CD4-positive, alpha-beta T cell treated with Interleukin-17A for 4 hours (primary cell): ENCODE measurements around the gene WWOX.
"Not testable (repeated sequence)": the region's sequence is repeated elsewhere in the genome, so short reads cannot be mapped to it uniquely, and the experiment has no call there.

ENCODE experiments used
- DNase-seq: peaks from one replicate; pipeline ENCODE4 v3.0.0-alpha.2; 2020; ENCODE audit warnings: mixed read lengths

The WWOX gene

DNA sequence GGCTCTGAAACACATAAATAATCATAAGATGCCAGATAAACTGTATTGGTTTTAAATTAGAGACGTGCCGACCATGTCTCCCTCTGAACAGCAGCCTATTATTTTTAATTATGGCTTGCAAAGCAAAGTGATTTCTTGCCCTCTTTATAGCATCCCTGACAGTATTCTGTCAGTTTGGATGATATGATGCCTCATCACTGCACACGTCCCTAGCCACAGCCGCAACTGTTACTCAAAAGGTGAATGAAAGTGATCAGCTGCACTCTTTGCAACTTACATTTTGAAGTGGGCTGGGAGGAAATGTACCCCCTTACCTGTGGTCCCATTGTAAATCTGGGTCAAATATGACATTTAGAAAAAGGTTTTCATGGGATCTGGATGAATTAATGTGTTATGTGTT is 1111.2 kb downstream of the WWOX start:
- no peak for DNase-seq

DNA sequence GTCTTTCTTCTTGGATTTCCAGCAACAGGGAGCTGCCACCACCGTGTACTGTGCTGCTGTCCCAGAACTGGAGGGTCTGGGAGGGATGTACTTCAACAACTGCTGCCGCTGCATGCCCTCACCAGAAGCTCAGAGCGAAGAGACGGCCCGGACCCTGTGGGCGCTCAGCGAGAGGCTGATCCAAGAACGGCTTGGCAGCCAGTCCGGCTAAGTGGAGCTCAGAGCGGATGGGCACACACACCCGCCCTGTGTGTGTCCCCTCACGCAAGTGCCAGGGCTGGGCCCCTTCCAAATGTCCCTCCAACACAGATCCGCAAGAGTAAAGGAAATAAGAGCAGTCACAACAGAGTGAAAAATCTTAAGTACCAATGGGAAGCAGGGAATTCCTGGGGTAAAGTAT is 1112.1 kb downstream of the WWOX start:
- no peak for DNase-seq

DNA sequence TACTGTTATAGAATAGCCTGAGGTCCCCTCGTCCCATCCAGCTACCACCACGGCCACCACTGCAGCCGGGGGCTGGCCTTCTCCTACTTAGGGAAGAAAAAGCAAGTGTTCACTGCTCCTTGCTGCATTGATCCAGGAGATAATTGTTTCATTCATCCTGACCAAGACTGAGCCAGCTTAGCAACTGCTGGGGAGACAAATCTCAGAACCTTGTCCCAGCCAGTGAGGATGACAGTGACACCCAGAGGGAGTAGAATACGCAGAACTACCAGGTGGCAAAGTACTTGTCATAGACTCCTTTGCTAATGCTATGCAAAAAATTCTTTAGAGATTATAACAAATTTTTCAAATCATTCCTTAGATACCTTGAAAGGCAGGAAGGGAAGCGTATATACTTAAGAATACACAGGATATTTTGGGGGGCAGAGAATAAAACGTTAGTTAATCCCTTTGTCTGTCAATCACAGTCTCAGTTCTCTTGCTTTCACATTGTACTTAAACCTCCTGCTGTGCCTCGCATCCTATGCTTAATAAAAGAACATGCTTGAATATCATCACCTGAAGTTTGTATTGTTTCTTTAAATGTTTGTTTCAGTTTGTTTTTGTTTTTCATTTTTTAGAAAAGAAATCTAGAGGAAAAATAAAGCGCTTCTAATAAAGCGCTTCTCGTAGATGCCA is 1112.8 kb downstream of the WWOX start:
- no peak for DNase-seq

DNA sequence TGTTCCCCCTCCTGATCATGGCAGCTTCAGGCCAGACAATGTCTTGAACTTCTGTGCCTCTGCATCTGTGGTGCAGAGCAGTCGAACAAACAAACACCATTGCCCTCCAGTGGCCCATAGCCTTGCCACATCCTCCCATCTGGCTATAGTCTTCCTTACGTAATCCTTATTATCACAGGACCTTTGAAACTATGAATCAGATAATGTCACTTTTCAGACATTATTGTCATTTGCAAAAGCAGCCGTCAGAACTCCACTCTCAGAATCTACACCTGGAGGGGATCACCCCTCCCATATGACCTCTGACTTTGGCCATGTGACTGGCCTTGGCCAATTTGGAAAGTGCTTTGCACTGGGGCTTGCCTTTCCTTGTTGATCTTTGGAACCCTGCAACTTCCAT is 1113.8 kb downstream of the WWOX start:
- DNase-seq, result no peak

DNA sequence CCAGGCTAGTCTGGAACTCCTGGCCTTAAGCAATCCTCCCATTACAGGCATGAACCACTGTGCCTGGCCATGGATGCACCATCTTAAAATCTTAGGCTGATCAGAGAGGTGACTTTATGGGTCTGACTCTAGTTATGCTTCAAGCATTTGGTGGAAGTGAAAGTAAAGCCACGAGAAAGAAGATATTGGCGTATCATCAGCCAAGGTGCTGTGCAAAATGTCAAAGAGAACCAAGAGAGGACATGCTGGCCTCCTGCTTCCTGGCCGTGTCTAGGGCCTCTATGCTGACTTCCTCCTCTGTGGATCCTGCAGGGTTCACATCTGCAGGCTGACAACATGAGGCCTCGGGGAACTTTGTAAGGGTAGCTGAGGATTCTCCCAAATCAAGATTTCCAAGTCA is 1115.8 kb downstream of the WWOX start:
- no peak for DNase-seq

DNA sequence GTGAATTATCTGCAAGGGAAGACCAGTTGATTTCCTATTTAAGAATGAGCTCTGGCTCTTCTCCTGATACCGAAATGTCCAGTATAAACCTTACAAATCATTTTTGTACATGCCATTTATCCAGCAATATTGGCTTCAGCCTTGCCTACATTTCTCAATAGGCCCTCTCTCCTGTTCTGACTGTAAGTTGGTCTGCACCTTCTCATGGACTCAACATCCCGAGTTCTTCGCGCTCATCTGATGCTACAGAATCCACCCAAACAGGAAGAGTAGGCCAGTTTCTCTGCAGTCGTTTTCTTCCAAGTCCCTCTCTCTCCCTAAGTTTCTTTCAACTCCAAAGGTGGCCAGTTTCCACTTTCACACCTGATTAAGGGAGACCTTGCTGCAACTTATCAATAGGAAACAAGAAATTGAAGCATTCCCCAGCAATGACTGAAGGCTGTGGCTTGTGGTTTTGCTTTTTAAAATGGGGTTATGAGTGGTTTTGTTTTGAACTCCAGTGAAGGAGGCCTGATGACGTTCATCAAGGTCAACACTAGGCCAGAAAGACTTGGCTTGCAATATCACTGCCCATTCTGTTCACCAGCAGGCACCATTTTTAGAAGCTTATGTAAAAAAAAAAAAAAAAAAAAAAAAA is 1118.0 kb downstream of the WWOX start:
- peak; percentile 12 for DNase-seq

DNA sequence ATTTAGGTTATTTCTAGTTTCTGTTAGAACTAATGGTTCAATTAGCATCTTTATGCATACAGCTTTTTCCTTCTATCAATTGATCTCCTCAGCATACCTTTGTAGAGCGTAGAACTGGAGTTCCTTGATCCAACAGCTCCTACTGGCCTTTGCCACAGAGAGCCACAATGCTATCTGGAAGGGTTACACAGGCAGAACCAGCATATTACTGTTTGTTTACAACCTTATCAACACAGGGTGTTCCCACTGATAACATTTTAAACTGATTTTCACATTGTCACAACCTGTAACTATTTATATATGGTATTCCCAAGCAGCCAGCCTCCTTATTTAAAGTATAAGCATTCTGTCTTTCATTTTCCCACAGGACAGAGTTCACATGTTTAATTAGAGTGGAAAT is 1118.9 kb downstream of the WWOX start:
- no peak for DNase-seq

DNA sequence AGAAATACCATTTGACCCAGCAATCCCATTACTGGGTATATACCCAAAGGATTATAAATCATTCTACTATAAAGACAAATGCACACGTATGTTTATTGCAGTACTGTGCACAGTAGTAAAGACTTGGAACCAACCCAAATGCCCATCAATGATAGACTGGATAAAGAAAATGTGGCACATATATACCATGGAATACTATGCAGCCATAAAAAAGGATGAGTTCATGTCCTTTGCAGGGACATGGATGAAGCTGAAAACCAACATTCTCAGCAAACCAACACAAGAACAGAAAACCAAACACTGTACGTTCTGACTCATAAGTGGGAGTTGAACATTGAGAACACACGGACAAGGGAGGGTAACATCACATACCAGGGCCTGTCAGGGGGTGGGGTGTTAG is 1126.5 kb downstream of the WWOX start:
- DNase-seq, result not testable (repeated sequence)

DNA sequence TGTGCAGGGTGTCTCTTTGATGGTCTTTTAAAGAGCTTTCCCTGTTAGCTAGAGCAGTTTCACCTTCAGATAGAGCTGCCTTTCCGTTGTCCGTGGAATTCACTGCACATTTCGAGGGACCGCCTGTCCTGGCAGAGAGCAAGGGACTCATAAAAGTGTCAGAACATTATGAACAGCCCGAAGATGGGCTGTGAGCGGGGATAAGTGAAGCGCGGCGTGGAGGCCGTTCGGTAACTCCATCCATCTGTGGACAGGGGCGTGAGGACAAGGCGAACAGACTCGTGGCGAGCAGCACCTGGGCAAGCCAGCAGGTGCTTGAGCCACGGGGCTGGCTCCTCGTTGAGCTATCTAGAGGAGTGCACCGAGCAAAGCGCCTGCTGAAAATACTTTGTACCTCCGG is 1129.9 kb downstream of the WWOX start:
- no peak for DNase-seq

DNA sequence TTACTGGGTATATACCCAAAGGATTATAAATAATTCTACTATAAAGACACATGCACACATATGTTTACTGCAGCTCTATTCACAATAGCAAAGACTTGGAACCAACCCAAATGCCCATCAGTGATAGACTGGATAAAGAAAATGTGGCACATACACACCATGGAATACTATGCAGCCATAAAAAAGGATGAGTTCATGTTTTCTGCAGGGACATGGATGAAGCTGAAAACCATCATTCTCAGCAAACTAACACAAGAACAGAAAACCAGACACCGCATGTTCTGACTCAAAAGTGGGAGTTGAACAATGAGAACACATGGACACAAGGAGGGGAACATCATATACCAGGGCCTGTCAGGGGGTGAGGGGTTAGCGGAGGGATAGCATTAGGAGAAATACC is 1146.2 kb downstream of the WWOX start:
- DNase-seq, result not testable (repeated sequence)

DNA sequence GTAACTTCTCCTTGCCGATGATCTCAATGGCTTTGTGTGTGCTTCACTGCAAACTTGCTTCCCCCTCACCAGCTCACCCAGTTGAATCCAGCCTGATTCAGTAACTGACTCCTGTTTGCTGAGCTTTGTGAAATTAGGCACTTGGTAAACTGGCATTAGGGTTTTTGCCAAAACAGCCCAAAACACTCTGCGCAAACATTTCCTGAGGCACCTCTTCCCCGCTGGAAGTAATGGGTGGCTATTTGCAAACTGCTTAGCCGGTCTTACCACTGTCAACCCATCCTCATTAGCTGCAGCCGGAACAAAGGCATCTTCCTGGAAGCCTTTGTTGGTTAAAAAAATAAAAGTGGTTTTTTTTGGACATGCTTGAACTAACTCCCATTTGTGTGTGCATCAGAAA is 1147.9 kb downstream of the WWOX start:
- DNase-seq, result no peak

DNA sequence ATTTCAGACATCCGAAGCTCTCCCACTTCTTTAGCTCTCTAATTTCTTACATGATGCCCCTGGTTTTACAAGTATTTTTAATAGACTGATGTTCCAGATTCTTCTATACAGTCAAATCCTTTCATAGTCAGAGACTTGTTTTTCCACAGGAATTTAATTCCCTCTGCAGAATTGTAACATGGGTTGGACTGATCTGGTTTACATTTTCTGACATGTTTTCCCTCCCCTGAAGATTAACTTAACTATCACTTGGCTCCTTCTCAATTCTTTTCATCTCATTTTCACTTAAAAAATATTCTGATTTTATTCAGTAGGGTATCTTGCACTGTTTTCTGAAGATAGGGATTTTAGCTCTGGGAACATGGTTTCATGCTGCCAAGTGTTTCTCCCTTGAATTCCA is 1148.9 kb downstream of the WWOX start:
- DNase-seq, result no peak

DNA sequence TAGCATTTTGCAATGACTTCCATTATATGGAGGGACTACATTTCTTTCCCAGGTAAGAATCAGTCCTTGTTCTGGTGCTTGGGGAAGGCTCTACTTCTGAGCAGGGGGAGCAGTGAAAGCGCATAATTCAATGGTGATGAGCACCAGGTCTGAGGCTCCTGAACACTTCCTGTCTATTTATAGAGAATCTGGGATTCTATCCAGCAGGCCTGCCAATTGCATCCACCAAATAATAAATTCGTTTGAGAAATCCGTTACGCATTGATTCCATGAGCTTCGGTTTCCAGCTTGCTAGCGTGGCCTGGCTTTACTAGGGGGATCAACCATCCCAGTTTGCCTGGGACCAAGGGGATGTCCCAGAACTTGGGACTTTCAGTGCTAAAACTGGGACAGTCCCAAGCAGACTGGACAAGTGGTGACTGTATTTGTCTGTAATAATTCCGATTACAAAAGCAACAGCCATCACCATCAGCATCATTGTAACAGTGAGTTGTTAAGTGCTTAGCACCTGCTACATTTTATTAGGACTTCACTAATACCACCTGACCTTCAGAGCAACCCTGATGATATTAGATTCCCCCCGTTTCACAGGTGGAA is 1151.1 kb downstream of the WWOX start:
- DNase-seq, result no peak

DNA sequence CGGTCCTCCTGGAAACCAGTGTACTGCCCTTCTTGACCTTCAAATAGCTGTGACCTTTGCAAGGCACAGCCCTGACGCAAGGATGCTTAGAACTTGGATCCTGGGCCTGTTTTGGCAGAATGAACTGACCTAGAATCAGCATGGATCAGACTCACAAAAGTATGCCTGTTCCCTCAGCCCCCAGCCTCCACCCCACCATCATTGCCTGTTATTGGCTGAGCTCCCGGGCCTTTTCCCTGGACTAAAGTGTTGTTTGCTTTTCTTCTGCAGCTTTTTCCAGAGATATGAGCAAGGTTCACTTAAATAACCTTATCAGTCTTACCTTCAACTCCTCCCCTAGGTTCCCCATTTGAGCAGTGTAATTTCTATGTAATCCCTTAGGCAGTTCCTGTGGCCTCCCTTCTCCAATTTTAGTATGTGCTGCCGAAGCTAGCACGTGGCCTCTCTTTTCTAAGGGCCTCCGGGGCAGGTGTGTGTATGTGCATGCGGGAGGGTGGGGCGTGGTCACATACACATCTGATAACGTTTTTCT is 1153.7 kb downstream of the WWOX start:
- DNase-seq, result no peak

DNA sequence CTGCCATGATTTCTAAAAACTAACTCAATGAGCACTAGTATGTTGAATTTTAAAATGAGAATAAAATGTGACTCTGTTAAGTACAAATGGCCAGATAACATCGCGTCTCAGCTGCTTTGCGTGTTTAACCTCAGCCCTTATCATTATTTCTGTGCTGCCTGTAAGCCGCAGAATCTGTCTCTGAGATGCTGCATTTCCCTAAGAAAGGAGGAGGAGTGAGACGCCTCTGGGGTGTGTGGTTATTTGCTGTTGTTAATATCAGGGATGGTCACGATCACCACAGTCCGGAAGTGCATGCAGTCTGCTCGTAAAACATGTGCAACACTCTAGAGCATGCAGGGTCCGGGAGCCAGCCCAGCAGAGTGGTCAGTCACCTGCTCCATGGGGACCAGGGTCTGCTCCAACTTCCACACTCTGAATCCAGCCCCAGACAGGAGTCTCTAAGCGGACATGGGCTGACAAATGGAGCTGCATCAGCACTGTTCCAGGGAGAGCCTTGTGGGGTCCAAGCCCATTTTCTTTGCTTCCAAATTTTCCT is 1158.6 kb downstream of the WWOX start:
- DNase-seq, result no peak

DNA sequence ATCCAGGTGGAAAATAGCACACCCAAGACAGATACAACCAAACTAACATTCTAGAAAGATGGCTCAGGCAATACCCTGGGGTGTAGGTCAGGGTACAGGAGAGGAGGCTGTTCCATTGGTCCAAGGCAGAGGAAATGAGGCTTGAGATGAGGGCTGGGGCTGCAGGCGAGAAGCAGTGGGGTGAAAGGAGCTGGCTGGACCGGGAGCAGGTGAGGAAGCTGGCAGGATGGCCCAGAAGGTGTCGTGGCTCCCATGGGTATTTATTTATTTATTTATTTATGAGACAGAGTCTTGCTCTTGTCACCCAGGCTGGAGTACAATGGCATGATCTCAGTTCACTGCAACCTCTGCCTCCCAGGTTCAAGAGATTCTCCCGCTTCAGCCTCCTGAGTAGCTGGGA is 1161.4 kb downstream of the WWOX start:
- not testable (repeated sequence) for DNase-seq

DNA sequence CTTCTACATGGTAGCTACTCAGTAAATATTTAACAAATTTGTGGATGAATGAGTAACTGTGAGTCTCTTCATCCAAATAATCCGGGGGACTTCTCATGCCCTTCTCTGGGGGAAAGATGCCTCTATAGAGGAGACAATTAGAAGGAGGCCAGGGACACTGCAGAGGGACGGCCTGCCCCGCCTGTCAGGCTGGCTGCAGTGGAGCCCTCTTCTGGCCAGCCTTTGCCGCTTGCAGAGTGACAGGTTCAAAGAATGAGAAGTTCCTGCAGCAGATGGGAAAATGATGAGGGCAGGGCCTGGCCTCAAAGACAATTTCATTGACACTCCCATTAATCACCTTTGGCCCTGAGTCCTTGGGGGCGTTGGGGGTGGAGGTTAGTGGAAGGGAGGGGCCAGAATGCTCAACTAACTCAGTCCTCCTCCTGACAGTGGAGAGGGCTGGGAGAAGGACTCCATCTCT is 1162.1 kb downstream of the WWOX start:
- DNase-seq, result peak; percentile 54

DNA sequence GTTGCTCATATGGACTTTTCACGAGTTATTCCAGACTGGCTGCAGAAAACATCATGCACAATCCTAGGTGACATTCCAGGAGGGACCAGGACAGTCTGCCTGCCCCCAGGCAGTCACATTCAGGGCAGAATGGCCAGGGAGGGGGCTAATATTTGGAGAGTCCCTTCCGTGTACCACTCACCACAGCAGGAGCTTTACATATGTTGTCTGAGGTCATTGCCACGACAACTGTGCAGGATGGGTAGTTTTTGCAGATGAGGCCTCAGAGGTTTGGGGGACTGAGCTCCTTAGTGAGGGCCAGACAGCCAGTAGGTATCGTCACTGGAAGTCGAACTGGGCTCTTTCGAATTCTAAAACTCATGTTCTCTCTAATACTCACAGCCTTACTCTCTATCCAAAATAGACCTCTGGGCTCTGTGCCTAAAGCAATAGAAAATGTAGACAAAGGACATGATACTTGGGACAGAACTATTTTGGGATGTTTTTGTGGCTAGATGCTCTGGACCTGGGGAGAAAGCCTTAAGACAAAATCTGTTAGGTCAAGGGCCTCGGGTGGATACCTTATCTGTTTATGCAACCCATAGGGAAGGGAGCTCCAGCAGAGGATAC is 1162.6 kb downstream of the WWOX start:
- no peak for DNase-seq
